HG03095 (cell line): ENCODE measurements around the gene PPP4R4.

ENCODE experiments used
- ATAC-seq: cut with Tn5 transposase; IDR thresholded peaks from one replicate; pipeline ENCODE4 v1.9.1; 2021; ENCODE audit warnings: moderate library complexity; ENCODE audit not compliant: unreplicated experiment

Gene PPP4R4, protein sequence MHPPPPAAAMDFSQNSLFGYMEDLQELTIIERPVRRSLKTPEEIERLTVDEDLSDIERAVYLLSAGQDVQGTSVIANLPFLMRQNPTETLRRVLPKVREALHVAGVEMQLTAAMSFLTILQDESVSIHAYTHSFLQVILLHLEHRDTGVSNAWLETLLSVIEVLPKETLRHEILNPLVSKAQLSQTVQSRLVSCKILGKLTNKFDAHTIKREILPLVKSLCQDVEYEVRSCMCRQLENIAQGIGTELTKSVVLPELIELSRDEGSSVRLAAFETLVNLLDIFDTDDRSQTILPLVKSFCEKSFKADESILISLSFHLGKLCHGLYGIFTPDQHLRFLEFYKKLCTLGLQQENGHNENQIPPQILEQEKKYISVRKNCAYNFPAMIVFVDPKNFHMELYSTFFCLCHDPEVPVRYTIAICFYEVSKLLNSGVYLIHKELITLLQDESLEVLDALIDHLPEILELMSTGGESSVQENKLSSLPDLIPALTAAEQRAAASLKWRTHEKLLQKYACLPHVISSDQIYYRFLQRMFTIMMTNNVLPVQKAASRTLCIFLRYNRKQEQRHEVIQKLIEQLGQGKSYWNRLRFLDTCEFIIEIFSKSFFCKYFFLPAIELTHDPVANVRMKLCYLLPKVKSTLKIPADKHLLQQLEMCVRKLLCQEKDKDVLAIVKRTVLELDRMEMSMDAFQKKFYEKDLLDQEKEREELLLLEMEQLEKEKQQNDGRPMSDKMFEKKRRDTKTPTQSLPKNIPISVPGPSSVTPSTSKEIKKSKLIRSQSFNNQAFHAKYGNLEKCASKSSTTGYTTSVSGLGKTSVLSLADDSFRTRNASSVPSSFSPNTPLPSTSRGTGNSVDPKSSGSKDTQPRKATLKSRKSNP

GRCh38 chr14:94173885-94174603 is at the start of gene PPP4R4:
PPP4R4 (plus strand) TSS chr14:94174322; CDS start chr14:94174466, 144 bp downstream.
- ATAC-seq: peak; percentile 85

DNA sequence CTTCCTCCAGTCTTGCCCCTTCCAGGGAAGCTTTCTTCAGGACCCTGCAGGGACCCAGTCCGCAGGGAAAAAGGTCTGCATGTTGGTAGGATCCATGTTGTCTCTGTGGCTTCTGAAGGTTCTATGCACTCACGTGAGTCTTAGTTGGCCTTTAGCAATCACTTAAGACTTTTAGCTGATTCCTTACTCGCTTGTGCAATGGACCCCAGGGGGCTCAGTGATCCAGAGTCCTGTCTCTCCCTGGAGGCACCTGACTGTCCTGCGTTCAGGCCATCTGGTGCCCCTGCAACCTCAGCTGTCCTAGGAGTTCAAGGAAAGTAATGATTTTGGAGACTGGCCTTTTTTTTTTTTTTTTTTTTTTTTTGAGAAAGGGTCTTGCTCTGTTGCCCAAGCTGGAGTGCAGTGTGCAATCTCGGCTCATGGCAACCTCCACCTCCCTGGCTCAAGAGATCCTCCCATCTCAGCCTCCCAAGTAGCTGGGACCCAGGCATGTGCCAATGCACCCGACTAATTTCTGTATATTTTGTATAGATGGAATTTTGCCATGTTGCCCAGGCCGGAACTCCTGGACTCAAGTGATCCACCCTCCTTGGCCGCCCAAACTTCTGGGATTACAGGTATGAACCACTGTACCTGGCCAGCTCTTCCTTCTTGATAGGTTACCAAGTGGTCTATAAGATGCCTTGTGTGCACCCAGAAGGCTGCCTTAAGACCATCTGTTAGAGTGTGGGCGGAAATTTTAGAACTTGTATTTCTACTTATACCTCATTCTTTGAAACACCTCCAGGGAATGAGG is 49.3 kb upstream of the PPP4R4 start:
- ATAC-seq: no peak

GRCh38 chr14:94125659-94126418 is 48.3 kb upstream of the PPP4R4 start:
- ATAC-seq: no peak

- no peak for ATAC-seq
These were observed 47.8 kb upstream of the PPP4R4 start for GRCh38 chr14:94126419-94126677.

- ATAC-seq: no peak
These were observed 47.3 kb upstream of the PPP4R4 start for GRCh38 chr14:94126800-94127199.

DNA sequence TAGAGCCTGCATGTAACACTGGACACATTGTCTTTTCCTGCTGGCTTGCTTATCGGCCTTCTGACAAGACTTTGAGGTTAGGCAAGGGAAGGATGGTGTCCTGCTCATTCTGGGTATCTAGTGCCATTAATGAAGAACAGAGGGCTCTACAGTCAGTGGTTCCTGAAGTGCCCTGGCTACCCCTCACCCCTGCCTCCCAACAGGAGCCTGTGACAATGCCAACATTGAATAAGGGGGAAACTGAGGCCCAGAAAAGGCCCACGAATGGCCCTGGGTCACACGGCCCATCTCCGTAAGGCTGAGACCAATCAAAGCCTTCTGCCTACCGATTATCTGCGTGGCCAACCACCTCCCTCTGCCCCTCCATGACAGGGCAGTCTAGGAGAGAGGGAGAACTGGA is 46.8 kb upstream of the PPP4R4 start:
- no peak for ATAC-seq

- no peak for ATAC-seq
These were observed 45.8 kb upstream of the PPP4R4 start for GRCh38 chr14:94128216-94128839.

- ATAC-seq: peak; percentile 95
These were observed 44.9 kb upstream of the PPP4R4 start, which contains the start of gene IFI27L2 for GRCh38 chr14:94129111-94129757. IFI27L2 (minus strand) TSS chr14:94129604; CDS start chr14:94129564, 40 bp downstream.

DNA sequence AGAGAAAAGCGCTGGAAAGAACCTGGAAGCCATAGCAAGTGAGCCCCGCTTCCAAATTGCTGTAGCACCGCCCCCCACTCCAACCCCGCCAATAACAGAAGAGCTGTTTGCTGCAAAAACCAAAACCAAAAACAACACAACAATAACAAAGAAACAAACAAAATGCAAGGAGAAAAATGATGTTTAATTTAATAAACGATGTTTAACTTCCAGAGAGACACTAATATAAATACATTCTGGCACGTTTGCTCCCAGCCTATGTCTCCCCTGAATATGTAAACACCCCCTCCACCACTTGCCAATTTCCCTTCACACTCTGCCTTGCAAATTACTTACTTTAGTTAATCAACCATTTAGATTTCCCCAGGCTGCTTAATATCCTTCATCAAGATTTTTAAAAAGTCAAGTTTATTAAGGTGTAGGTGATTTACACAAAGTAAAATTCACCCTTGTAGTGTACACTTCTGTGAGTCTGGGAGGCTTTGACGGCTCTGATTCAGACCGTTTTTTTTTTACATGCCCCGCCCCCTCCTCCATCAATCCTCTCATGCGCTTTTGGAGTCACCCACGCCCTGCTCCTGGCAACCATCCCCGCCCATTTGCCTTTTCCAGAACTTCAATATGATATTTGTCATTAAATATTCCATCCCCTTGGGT is 44.2 kb upstream of the PPP4R4 start:
- ATAC-seq: no peak

DNA sequence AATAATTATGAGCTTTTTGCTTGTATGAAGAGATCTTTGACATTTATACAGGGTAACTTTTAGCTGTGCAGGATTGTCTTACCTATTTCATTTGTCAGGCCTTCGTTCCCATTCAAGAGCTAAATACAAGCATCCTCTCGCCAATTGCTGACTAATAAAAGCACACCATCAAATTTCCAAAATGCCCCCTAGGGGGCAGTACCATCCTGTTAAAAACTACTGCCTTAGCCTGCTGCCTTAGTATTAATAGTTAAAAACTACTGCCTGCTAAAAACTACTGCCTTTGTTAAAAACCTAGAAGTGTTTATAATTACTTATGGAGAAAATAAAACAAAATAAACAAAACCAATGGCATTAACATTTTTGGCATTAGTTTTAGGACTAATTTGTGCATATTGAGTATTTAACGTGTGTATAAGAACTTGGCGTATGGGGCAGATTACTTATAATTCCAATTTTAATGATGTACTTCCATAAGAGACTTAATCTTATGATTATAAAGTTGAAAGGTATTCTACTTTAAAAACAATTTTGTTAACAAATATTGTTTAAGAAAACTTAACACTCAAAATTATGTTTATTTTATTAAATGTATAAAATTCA is 41.7 kb upstream of the PPP4R4 start:
- no peak for ATAC-seq

DNA sequence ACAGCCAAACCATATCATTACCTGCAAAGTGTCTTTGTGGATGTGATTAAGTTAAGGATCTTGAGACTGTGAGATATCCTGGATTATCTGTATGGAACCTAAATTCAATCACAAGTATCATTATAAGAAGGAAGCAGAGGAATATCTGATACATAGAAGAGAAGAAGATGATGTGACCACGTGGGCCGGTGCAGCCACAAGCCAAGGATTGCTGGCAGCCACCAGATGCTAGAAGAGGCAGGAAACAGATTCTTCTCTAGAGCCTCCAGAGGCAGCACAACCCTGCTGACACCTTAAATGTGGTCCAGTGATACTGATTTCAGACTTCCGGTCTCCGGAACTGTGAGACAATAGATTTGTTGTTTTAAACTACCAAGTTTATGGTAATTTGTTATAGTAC is 38.6 kb upstream of the PPP4R4 start:
- ATAC-seq: no peak

DNA sequence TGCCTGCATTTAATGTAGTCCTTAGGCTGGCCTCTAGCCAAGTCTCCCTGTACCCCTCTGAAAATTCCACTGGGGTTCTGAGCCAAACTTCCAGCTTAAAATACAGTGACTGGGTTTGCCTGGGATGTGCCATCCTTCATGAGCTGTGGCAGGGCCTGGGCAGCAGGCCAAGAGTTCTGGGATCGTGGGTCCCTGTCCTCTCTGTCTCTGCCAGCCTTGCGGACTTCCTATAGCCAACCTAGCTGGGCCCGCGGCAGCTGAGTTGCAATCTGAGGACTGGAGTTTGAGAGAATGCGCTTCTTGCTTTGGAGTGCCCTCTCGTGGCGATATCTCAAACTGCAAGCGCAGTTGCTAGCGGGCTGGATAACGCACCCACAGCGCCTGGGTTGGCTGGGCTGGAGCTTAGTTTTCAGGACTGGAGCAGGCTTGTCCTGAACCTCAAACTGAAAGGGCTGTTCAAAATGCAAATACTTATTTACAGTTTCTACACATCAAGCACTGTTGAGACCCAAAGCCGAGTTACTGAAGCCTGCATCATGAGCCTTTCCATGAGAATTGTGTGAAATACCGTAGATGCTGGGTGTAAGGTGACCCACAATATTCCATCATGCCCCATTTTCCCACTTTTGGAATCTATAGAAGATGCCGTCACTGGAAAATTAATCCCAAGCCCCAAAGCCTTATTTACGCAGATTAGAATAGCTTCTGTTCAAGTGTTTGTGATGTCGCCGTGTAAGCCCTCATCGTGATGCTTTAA is 37.4 kb upstream of the PPP4R4 start:
- peak; percentile 78 for ATAC-seq

DNA sequence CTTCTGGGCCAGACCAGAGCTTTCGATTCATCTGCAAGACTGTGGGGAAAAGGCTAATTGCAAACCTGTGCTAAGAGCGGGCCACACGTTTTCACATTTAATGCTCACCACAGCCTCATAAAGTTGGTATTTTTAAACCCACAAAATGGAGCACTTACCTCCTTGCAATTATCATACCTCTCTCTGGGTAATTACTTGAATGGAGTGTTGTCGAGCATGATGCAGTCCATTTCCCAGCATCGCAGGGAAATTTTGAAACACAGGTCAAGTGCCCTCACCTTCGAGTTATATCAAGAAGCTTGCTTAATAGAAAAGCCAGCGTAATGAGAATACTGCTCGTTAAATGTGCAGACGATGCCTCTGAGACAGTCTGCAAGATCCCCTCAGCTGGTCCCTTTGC is 35.9 kb upstream of the PPP4R4 start:
- no peak for ATAC-seq

- ATAC-seq: no peak
These were observed 35.1 kb upstream of the PPP4R4 start for GRCh38 chr14:94139006-94139405.

- no peak for ATAC-seq
These were observed 34.7 kb upstream of the PPP4R4 start for GRCh38 chr14:94139421-94139820.

GRCh38 chr14:94142247-94142646 is 31.9 kb upstream of the PPP4R4 start:
- no peak for ATAC-seq

GRCh38 chr14:94142836-94143235 is 31.3 kb upstream of the PPP4R4 start:
- ATAC-seq: no peak
